ENCODE results near the gene LPAR1.
A peak's percentile ranks its signal among the peaks of the same experiment; 100 is the strongest.

LPAR1 gene

GRCh38 chr9:111039231-111039906, 1.1 kb upstream of the LPAR1 start:
- DNase-seq (ENCODE audit: low read depth), result no peak
- peak overlapping the region; percentile 83 for H3K4me3 ChIP-seq (ENCODE audit: control insufficient read depth, low read depth, low read length)
- TF ChIP-seq CTCF (conservative IDR thresholded peaks at IDR 0.05; ENCODE audit: control insufficient read depth, insufficient read depth, low read depth, low read length), result no peak

GRCh38 chr9:111037708-111038330, 451 bp downstream of the LPAR1 start:
- peak; percentile 30 for DNase-seq (ENCODE audit: low read depth)
- TF ChIP-seq CTCF (conservative IDR thresholded peaks at IDR 0.05; ENCODE audit: control insufficient read depth, insufficient read depth, low read depth, low read length), result no peak
- peak overlapping the region; percentile 80 for H3K4me3 ChIP-seq (ENCODE audit: control insufficient read depth, low read depth, low read length)

- H3K4me3 ChIP-seq (ENCODE audit: control insufficient read depth, low read depth, low read length), result peak overlapping the region; percentile 80
- peak; percentile 56 for DNase-seq (ENCODE audit: low read depth)
- no peak for TF ChIP-seq CTCF (conservative IDR thresholded peaks at IDR 0.05; ENCODE audit: control insufficient read depth, insufficient read depth, low read depth, low read length)
These were observed 938 bp downstream of the LPAR1 start for GRCh38 chr9:111037356-111037707.

GRCh38 chr9:111036946-111037345, 1.3 kb downstream of the LPAR1 start:
- no peak for TF ChIP-seq CTCF (conservative IDR thresholded peaks at IDR 0.05; ENCODE audit: control insufficient read depth, insufficient read depth, low read depth, low read length)
- peak overlapping the region; percentile 80 for H3K4me3 ChIP-seq (ENCODE audit: control insufficient read depth, low read depth, low read length)
- peak; percentile 56 for DNase-seq (ENCODE audit: low read depth)

- peak; percentile 82 for DNase-seq (ENCODE audit: low read depth)
- TF ChIP-seq CTCF (conservative IDR thresholded peaks at IDR 0.05; ENCODE audit: control insufficient read depth, insufficient read depth, low read depth, low read length), result peak; percentile 83
- peak overlapping the region; percentile 80 for H3K4me3 ChIP-seq (ENCODE audit: control insufficient read depth, low read depth, low read length)
These were observed 1.9 kb downstream of the LPAR1 start for GRCh38 chr9:111036429-111036789.

- TF ChIP-seq CTCF (conservative IDR thresholded peaks at IDR 0.05; ENCODE audit: control insufficient read depth, insufficient read depth, low read depth, low read length), result no peak
- DNase-seq (ENCODE audit: low read depth), result peak; percentile 60
- H3K4me3 ChIP-seq (ENCODE audit: control insufficient read depth, low read depth, low read length), result peak overlapping the region; percentile 80
These were observed 2.5 kb downstream of the LPAR1 start for GRCh38 chr9:111035543-111036428.

Data from fibroblast of mammary gland (primary cell).